ENCODE data around the gene PHF12.

DNA sequence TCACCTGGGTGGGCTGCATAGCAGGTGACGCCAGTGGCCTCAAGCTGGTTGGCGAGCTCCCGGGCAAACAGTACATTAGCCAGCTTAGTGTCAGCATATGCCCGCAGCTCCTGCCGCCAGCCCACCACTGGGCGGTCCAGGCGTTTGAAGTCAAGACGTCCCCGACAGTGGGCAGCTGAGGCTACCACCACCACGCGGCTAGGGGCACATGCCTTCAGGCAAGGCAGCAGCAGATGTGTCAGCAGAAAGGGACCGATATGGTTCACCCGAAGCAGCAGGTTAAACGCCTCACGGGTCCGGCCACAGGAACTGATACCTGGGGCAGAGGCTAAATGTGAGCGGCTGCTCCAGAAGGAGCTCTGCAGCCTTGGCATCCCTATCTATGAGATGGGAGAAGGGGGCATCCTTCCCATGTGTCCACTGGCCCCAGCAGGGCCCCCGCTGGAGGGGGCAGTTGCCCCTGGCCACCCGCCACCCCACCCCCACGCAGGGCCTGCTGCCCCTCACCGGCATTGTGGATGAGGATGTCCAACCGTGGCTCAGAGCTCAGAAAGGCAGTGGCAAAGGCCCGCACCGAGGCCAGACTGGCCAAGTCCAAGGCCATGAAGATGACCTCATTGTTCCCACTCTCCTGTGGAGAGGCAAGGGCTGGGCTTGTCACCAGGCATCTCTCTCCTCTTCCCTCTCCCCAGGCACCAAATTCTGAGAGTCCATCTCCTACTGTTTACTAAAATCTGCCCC is 50.2 kb downstream of the PHF12 start:
- TF ChIP-seq, protein P1, sequence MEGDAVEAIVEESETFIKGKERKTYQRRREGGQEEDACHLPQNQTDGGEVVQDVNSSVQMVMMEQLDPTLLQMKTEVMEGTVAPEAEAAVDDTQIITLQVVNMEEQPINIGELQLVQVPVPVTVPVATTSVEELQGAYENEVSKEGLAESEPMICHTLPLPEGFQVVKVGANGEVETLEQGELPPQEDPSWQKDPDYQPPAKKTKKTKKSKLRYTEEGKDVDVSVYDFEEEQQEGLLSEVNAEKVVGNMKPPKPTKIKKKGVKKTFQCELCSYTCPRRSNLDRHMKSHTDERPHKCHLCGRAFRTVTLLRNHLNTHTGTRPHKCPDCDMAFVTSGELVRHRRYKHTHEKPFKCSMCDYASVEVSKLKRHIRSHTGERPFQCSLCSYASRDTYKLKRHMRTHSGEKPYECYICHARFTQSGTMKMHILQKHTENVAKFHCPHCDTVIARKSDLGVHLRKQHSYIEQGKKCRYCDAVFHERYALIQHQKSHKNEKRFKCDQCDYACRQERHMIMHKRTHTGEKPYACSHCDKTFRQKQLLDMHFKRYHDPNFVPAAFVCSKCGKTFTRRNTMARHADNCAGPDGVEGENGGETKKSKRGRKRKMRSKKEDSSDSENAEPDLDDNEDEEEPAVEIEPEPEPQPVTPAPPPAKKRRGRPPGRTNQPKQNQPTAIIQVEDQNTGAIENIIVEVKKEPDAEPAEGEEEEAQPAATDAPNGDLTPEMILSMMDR (conservative IDR thresholded peaks at IDR 0.05) = no peak
- no peak for TF ChIP-seq EZH2 (IDR thresholded peaks at IDR 0.05; ENCODE audit: low read depth)
